Measurements from ENCODE around the gene ZNF513. TPM values are rescaled to one million over a fixed set of nuclear protein-coding genes. Genes with fewer than 3 reads are reported as not detected.
"Not testable (repeated sequence)": the region's sequence is repeated elsewhere in the genome, so short reads cannot be mapped to it uniquely, and the experiment has no call there.

Gene ZNF513
- total RNA-seq, 1 experiment from 2014 or later = 16.5 TPM

DNA sequence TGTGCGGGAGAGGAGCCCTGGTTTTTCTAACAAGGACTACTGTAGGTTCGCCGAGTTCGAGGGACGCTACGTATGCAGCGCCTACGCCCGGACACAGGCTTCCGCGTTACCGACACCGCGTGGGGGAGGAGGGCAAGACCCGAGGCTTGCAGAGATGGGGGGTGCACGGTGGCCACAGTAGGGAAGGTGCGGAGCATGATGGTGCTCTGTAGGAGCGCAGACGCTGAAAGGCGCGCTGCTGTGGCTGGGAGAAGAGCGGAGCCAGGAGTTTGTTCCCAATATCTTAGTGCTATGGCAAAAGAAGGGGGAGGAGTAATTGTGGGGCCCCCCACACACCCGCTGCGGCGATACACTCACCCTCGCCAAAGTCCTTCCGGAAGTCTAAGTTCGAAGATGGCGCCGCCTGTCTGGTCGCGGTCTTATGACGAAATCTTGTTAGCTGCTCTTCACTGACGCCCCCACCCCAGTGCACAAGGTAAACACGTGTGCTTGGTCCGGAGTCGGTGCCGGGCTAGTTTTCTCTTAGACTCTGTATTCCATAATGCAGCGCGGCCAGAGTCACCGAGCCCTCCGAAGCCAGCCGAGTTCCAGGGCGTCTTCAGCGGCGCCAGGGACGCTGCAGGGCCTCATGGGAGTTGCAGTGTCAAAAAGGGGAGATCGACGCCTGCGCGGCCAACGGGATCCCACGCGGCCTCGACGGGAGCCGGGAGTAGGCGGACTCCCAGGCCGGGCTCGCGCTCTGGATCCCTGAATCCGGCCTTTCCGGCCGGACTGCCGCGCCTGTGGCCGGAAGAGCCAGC lies 24.0 kb downstream of the ZNF513 start, which contains the start of gene GTF3C2:
TSS of gene GTF3C2 (minus strand) at position 383 of the 800 bp plus-strand sequence. CDS start 13,210 bp downstream, outside the sequence.
- DNase-seq (ENCODE audit: low read depth) = peak; percentile 98

DNA sequence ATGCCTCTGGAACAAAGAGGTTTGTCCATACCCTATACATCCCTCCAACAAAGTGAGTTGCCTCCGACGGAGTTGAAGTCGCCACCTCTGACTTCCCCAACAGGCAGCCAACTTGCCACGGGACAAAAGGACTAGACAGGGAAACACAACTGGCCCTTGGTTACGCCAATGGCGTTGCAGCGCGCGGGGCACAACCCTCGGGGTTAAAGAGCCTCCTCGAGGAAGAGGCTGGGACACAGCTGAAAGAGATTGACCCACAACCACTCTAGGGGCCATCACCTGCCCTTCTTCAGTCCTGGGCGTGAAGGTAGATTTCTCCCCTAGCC lies 24.5 kb downstream of the ZNF513 start:
- peak; percentile 60 for DNase-seq (ENCODE audit: low read depth)

DNA sequence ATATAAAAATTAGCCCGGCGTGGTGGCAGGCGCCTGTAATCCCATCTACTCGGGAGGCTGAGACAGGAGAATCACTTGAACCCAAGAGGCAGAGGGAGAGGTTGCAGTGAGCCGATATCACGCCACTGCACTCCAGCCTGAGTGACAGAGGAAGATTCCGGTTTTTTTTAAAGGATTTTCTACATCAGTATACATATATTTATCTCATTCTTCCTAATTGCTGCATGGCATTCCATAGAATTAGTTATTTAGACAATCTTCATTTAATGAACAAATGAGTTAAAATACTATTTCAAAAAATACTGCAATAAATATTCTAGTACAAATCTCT lies 26.0 kb downstream of the ZNF513 start:
- no peak for DNase-seq (ENCODE audit: low read depth)

DNA sequence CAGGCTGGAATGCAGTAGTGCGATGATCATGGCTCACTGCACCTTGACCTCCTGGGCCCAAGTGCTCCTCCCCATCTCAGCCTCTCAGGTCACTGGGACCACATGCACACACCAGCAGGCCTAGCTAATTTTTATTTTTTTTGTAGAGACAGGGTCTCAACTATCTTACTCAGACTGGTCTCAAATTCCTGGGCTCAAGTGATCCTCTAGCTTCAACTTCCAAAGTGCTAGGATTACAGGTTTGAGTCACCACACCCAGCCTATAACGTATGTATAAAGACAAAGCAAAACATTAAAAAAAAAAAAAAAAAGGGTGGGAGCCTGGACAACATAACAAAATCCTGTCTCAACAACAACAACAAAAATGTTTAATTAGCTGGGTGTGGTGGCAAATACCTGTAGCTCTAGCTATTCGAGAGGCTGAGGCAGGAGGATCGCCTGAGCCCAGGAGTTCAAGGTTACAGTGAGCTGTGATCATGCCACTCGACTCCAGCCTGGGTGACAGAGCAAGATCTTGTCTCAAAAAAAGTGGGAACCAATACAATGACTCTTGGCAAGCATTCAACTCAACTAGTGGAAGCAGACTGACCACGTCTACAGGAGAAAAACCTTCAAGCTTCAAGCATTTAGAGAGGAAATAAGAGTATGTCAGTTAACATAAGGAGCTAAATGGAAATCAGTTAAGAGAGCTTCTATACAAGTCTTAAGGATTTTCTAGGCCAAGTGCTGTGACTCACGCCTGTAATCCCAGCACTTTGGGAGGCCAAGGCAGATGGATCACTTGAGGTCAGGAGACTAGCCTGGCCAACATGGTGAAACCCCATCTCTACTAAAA lies 26.6 kb downstream of the ZNF513 start:
- peak; percentile 79 for DNase-seq (ENCODE audit: low read depth)

DNA sequence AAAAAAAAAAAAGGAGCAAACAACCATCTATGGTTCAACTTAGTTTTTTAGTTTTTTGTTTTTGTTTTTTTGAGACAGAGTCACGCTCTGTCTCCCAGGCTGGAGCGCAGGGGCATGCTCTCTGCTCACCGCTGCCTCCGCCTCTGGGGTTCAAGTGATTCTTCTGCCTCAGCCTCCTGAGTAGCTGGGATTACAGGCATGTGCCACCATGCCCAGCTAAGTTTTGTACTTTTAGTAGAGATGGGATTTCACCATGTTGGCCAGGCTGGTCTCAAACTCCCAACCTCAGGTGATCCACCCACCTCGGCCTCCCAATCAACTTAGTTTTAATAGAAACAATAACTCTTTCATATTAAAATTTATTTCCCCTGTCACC lies 27.2 kb downstream of the ZNF513 start:
- DNase-seq (ENCODE audit: low read depth) = not testable (repeated sequence)

DNA sequence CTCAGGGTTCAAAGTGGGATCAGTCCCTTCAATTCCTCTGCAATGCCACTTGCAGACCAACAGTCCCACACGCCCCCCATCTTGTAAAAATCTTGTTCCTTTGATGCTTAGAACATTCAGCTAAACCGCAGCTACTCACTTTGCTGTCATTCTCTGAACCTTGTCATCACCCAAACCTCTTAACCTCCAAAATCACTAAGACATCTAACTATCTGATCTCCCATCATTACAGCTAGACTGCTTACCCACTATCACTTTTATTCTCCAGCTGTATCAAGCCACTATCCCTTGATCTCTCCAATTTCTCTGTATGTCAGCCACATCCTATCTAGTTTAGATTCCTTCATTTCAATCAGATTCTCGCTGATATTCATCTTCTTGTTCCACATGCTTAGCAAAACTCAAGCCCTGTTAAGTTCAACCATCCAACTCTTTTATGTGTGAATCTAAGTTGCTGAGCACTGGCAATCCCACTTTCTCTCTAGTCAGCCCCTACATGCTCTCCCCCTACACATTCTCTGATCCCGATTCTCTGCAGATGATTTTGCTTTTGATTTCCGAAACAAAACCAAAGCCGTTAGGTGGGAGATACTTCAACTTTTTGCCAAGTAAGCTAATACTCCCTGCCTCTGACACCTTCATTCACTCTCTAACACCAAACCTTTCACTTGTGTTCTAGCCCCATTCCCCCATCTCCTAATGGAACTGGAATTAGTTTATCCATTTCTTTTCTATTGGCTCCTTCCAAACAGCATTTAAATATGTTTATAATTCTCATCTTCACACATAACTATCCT lies 28.5 kb downstream of the ZNF513 start:
- DNase-seq (ENCODE audit: low read depth) = no peak

DNA sequence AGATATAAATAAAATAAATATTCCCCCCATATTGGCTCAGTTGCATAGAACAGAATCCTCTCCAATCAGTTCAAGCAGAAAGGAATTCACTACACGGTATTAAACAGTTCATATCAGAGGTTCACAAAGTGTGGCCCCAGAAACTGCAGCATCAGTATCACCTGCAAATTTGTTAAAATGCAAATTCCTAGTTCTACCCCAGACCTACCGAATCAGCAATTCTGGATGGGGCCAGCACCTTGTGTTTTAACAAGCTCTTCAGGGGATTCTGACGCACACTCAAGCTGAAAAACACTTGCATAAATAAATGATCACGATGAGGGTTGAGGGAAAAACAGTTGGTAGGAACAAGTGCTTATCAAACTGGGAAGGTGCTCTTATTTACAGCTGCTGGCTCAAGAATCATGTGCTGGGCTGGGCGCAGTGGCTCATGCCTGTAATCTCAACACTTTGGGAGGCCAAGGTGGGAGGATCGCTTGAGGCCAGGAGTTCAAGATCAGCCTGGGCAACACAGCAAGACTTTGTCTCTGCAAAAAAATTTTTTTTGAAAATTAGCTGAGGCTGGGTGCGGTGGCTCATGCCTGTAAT lies 30.3 kb downstream of the ZNF513 start:
- no peak for DNase-seq (ENCODE audit: low read depth)

DNA sequence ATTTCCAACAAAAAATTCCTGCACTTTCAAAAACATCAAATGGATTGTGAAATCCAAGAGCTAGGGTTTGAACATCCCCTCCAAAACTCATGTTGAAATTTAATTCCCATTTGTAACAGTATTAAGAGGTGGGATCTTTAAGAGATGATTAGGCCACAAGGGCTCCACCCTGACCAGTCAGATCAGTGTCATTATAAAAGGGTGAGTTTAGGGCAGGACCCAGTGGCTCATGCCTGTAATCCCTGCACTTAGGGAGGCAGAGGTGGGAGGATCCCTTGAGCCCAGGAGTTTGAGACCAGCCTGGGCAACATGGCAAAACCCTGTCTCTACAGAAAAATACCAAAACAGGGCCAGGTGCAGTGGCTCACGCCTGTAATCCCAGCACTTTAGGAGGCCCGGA lies 32.9 kb downstream of the ZNF513 start:
- peak; percentile 11 for DNase-seq (ENCODE audit: low read depth)

DNA sequence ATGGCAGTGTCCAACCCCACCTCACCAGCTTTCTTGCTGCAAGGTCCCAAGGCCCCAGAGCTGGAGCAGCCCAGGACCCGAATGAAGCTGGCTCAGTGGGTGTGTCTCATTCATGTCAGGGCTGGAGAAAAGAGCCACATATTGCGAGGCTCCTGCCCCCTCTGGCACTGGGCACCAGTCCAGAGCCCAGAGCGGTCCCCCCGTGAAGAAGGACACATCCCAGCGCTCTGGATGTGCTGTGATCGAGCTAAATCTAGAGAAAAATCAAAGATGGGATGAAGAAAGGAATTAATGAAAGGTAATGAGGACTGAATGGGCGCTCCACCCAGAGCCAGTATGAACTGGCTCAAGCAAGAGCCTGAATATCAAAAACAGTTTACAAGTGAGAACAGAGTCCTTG lies 44.4 kb downstream of the ZNF513 start:
- DNase-seq (ENCODE audit: low read depth) = no peak

DNA sequence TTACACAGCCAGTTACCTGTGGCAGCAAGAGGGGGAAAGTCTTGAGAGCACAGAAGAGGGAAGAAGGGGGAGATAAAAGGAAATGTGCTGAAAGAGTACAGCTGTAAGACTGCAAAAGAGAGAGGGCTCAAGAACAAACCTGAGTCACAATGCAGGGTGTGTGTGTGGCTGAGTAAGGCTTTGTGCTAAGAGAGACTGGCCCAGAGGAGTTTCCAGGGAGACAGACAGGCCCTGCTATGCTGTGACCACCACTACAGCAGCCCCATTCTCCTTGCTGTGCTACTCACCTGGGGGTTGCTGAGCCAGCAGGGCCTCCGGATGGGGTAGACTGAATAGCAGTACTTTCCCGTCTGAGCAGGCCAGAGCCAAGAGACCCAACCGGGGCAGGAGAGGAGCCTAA lies 45.2 kb downstream of the ZNF513 start:
- no peak for DNase-seq (ENCODE audit: low read depth)

Other genes starting within 250 kb of the ZNF513 start
- 68.9 and 72.4 TPM in 2 replicates for gene PREB, start 246.1 kb downstream of the ZNF513 start, total RNA-seq (2014; rRNA removed)
- gene PRR30, start 241.3 kb downstream of the ZNF513 start, total RNA-seq (2014; rRNA removed) = not detected in 2 replicates
- gene TCF23, start 231.7 kb downstream of the ZNF513 start, total RNA-seq (2014; rRNA removed) = not detected in 2 replicates
- 180 and 193 TPM in 2 replicates for gene ATRAID, start 168.7 kb downstream of the ZNF513 start, total RNA-seq (2014; rRNA removed)
- 39.6 and 54.5 TPM in 2 replicates for gene SLC5A6, start 168.5 kb downstream of the ZNF513 start, total RNA-seq (2014; rRNA removed)
- gene CAD, start 163.4 kb downstream of the ZNF513 start, total RNA-seq (2014; rRNA removed) = 42.7 and 44.5 TPM in 2 replicates
- gene SLC30A3, start 117.7 kb downstream of the ZNF513 start, total RNA-seq (2014; rRNA removed) = 0.63 TPM in 1 of 2 replicates, not detected in the other
- not detected in 2 replicates for gene DNAJC5G, start 105.3 kb downstream of the ZNF513 start, total RNA-seq (2014; rRNA removed)
- gene TRIM54, start 98.3 kb downstream of the ZNF513 start, total RNA-seq (2014; rRNA removed) = 0.11 TPM in 1 of 2 replicates, not detected in the other
- 1.2 and 2.2 TPM in 2 replicates for gene UCN, start 72.3 kb downstream of the ZNF513 start, total RNA-seq (2014; rRNA removed)
- gene MPV17, start 57.6 kb downstream of the ZNF513 start, total RNA-seq (2014; rRNA removed) = 81.4 and 113 TPM in 2 replicates
- 42.3 and 43.5 TPM in 2 replicates for gene GTF3C2, start 24.0 kb downstream of the ZNF513 start, total RNA-seq (2014; rRNA removed)
- gene EIF2B4, start 10.4 kb downstream of the ZNF513 start, total RNA-seq (2014; rRNA removed) = 33.4 and 40.1 TPM in 2 replicates
- gene SNX17, start 10.1 kb downstream of the ZNF513 start, total RNA-seq (2014; rRNA removed) = 176 and 181 TPM in 2 replicates
- 117 and 120 TPM in 2 replicates for gene PPM1G, start 28.9 kb upstream of the ZNF513 start, total RNA-seq (2014; rRNA removed)
- gene NRBP1, start 47.9 kb upstream of the ZNF513 start, total RNA-seq (2014; rRNA removed) = 130 and 140 TPM in 2 replicates
- gene KRTCAP3, start 61.6 kb upstream of the ZNF513 start, total RNA-seq (2014; rRNA removed) = 0.46 TPM in 1 of 2 replicates, not detected in the other
- gene IFT172, start 109.0 kb upstream of the ZNF513 start, total RNA-seq (2014; rRNA removed) = 5.7 and 7.4 TPM in 2 replicates
- gene FNDC4, start 114.5 kb upstream of the ZNF513 start, total RNA-seq (2014; rRNA removed) = 25.9 and 29.0 TPM in 2 replicates
- 0.11 and 0.32 TPM in 2 replicates for gene GCKR, start 116.1 kb upstream of the ZNF513 start, total RNA-seq (2014; rRNA removed)
- 36.0 and 41.6 TPM in 2 replicates for gene ZNF512, start 202.3 kb upstream of the ZNF513 start, total RNA-seq (2014; rRNA removed)
- gene CCDC121, start 248.3 kb upstream of the ZNF513 start, total RNA-seq (2014; rRNA removed) = 2.2 and 2.9 TPM in 2 replicates
- 46.9 and 52.0 TPM in 2 replicates for gene GPN1, start 248.3 kb upstream of the ZNF513 start, total RNA-seq (2014; rRNA removed)

Measured in LHCN-M2 (cell line).